CD4-positive, alpha-beta T cell treated with Interleukin-10 for 1 hour (primary cell): ENCODE data around the gene TBC1D21.
"Not testable (repeated sequence)": the region's sequence is repeated elsewhere in the genome, so short reads cannot be mapped to it uniquely, and the experiment has no call there.

Experiments
- DNase-seq: peaks from one replicate; pipeline ENCODE4 v3.0.0-alpha.2; 2020

The TBC1D21 gene

GRCh38 chr15:73932381-73933191, 59.2 kb downstream of the TBC1D21 start:
- no peak for DNase-seq

DNA sequence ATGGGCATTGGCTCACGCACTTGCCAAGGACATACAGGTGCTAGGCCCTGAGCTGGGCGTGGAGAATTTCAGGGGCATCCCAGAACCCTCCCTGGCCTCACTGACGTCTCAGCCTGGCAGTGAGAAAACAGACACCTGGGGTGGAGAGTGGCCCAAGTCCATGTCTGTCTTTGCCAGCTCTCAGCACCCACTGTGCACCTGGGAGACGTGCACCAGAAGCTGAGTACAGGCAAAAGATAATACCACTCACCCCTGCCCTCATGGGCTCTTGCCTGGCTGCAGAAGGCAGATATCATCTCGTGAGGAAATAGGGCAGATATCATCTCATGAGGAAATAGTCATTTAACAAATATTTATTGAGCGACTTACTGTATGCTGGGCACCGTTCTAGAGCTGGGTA, 60.9 kb downstream of the TBC1D21 start:
- no peak for DNase-seq

DNA sequence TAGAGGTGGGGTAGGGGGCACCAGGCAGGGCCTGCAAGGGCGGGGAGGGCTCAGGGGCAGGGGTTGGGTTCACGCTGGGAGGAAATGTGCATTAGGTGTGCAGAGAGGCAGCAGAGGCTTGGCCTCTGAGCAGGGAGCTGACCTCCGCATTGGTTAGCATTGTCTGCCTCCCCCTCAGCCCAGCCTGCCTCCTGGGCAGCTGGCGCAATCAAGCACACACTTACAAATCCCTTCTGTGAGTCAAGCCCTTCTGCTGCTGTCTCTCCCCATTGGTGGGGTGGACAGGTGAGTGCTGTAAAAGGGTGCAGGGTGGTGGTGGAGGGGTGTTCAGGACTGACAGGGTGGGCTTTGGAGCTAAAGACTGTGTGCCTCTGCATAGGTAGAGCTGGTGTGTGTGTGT, 62.2 kb downstream of the TBC1D21 start:
- DNase-seq = no peak

DNA sequence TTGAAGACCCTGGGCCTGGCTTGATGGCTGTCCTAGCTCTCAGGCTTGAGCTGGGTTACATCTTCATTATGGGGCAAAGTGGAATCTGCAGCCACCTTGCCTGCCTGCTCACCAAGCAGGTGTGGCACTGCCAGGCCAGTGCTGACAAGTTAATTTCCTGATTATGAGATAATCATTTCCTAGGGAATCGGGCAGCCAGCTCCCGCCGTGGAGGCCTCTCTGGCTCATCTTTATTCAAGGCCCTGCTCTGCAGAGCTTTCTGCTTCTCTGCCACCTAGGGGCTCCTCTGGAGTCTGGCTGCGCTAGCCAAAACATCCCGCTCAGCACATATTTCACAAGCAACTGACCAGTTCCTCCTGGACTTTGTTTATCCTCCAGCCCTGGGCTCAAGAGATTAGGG, 62.8 kb downstream of the TBC1D21 start:
- no peak for DNase-seq

DNA sequence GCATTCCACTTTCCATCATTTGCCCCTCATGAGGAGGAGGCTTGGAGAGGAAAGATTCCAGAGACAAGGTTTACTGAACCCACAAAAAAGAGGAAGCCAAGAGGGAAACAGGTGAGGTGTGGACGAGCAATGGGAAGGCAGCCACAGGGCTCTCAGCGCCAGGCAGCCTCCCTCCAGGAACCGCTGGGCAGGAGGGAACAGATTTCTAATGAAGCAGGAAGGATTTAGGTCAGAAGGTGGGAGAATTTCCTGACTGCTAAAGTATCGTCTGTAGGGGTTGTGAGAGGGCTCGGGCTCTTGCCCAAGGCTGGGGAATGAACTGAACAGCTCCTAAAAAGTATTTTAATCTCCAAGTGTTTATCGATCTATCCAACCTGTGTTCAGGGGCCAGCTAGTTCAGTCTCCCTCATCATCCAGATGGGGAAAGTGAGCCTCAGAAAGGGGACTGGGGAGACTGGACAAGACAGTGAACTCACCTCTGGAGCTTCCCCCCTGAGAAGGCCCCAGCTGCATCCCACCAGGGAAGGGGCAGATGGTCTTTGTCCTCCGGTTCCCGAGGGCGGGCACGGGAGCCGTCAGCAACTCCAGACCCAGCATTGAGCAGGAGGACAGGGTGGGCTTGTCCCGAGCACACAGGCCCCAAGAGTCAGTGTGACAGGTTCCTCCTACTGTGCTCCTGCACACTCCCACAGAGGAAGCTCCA, 63.4 kb downstream of the TBC1D21 start:
- no peak for DNase-seq

DNA sequence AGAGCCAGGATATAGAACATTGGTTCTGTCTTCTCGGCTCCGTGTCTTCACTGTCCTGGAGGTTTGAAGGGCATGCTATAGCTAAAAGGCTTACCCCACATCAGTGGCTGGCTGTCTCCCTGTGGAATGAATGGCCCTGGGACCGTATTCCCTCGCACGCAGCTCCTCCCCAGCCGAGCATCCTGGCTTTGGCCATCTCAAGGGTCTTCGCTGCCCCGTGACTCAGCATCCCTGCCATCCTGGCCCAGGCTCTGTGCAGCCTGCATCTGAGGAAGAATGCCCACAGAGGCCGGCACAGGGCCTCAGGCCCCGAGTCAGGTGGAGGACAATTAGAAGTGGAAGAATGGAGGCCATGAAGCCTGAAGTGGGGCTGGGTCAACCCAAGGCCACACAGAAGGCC, 63.9 kb downstream of the TBC1D21 start:
- no peak for DNase-seq

DNA sequence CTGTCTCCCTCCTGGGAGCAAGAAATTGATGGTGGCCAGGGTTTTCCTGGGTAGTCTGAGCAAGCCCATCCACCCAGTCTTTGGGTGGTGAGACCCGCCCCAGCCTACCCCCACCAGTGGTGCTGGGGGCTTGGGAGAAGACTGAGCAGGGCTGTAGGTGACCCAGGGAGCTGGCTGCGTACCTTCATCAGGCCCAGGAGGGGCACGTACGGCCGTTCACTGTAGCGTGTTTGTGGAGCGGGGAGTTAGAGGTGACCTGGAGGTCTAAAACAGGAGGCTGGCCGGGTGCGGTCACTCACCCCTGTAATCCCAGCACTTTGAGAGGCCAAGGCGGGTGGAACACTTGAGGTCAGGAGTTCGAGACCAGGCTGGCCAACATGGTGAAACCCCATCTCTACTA, 64.4 kb downstream of the TBC1D21 start:
- no peak for DNase-seq

DNA sequence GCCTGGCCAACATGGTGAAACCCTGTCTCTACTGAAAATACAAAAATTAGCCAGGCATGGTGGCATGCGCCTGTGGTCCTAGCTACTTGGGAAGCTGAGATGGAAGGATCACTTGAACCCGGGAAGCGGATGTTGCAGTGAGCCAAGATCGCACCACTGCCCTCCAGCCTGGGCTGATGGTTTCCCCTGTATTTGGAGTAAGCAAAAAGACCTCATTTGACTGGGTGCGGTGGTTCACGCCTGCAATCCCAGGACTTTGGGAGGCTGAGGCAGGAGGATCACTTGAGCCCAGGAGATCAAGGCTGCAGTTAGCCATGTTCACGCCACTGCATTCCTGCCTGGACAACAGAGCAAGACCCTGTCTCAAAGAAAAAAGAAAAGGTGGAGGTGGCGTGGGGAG, 65.2 kb downstream of the TBC1D21 start:
- not testable (repeated sequence) for DNase-seq
